ENCODE measurements around the gene DLGAP1. TPM values are rescaled to one million over a fixed set of nuclear protein-coding genes. Genes with fewer than 3 reads are reported as not detected.
A peak's percentile ranks its signal among the peaks of the same experiment; 100 is the strongest.

The DLGAP1 gene
- total and polyA plus RNA-seq, 2 of the 8 experiments (the other 6 are each of a cell fraction or from before 2014, with no cell fraction given): 11.8 to 16.9 TPM

DNA sequence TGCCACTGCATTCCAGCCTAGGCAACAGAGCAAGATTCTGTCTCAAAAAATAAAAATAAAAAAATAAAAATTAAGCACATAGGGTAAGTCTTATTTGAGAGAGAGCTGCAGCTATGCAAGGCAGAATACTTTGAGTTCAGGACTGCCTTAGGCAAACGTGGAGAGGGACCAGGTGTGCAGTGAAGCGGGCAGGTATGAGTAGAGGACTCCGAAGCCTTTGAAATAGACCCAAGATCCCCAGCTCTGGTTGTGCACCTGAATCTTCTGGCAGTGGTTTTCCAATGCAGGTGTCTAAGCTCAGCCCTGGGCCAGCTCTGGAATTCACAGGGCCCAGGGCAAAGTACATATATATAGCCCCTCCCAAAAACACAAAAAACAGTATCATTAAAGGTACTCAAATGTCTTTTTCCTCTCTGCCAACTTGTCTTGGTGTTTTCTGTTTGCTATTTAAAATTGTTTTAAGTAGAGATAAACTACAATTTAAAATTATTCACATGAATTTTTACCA, 983.9 kb downstream of the DLGAP1 start:
- H2BK15ac ChIP-seq (ENCODE audit: low read length): no peak overlapping the region
- no peak overlapping the region for H4K8ac ChIP-seq (ENCODE audit: extremely low read depth, insufficient read depth, low read length)
- H2BK5ac ChIP-seq (ENCODE audit: low read depth, low read length): no peak overlapping the region
- H2AK5ac ChIP-seq (ENCODE audit: low read depth, low read length): no peak overlapping the region
- peaks cover 6 to 18% (median 7%) of the 10 kb centered on the region in 4 experiments; a peak in 6 of 7 replicates for H3K4me1 ChIP-seq (replicated peaks in 1 of 4; ENCODE audit: control insufficient read depth in 3 of 4, insufficient read depth in 4 of 4, low read length in 3 of 4)
- no peaks in the 10 kb centered on the region for H3K9me3 ChIP-seq (ENCODE audit: insufficient read depth in 2 of 2, low read depth in 1 of 2, low read length in 1 of 2)
- peak overlapping the region; percentile 35; the same call in 1 of the 2 replicates for H2BK20ac ChIP-seq (ENCODE audit: low read length)
- no peak overlapping the region for H4K91ac ChIP-seq (replicated peaks; ENCODE audit: insufficient read length, low read length)
- H3K14ac ChIP-seq (ENCODE audit: insufficient read length): no peak overlapping the region
- ChIA-PET POLR2A (ENCODE audit: partially characterized antibody) (interaction anchor here (0.8 to 1.4 kb wide), 3 partner anchors 8 to 114 kb away, joined by 3 to 6 read pairs (median 4); no protein-coding TSS in a partner anchor), CTCF (ENCODE audit: partially characterized antibody) (interaction anchor here (0.8 to 1.7 kb wide), 9 partner anchors 9 to 239 kb away, joined by 3 to 8 read pairs (median 6); no protein-coding TSS in a partner anchor)
- DNase-seq (ENCODE audit: low read depth in 1 of 2, low spot score in 2 of 2): no peak
- 0 out of 2 replicates have a peak, but pooled peaks cover 2% of the 10 kb centered on the region for H3K23me2 ChIP-seq (ENCODE audit: low read depth, low read length)
- H4K20me1 ChIP-seq (replicated peaks in 1 of 2; ENCODE audit: control insufficient read depth in 1 of 2, insufficient read depth in 2 of 2, low read length in 2 of 2): no peaks in the 10 kb centered on the region
- H3K27ac ChIP-seq (ENCODE audit: low read depth, low read length): no peak overlapping the region
- no peak overlapping the region for H2BK12ac ChIP-seq (ENCODE audit: low read depth, low read length)
- no peaks in the 10 kb centered on the region for H3K36me3 ChIP-seq (ENCODE audit: control insufficient read depth in 2 of 4, insufficient read depth in 4 of 4, low read length in 3 of 4)
- no peak overlapping the region for H3K4me3 ChIP-seq (ENCODE audit: extremely low read depth in 1 of 4, insufficient read depth in 2 of 4, low read depth in 3 of 4, low read length in 4 of 4)
- no peaks in the 10 kb centered on the region for H3K27me3 ChIP-seq (replicated peaks in 1 of 4; ENCODE audit: control insufficient read depth in 3 of 4, extremely low read depth in 1 of 4, insufficient read depth in 3 of 4, low read length in 3 of 4)
- no peaks in the 10 kb centered on the region for H3K79me1 ChIP-seq (ENCODE audit: low read depth, low read length)
- H3K79me2 ChIP-seq (ENCODE audit: control insufficient read depth in 1 of 2, insufficient read depth in 2 of 2, low read length in 2 of 2): no peaks in the 10 kb centered on the region
- no peak overlapping the region for H3K56ac ChIP-seq (replicated peaks; ENCODE audit: insufficient read length, low read depth, low read length)
- H3K4me2 ChIP-seq (ENCODE audit: insufficient read depth in 1 of 2, low read depth in 2 of 2, low read length in 2 of 2): no peak overlapping the region
- H3K4ac ChIP-seq (replicated peaks; ENCODE audit: insufficient read length, low read depth, low read length): no peak overlapping the region
- H4K5ac ChIP-seq (ENCODE audit: insufficient read length, low read depth, low read length): no peak overlapping the region
- H3K9ac ChIP-seq (replicated peaks in 1 of 4; ENCODE audit: extremely low read depth in 1 of 4, low read depth in 3 of 4, low read length in 3 of 4): no peak overlapping the region
- H3K18ac ChIP-seq (ENCODE audit: extremely low read depth, low read length): no peak overlapping the region
- no peak overlapping the region for H2AFZ ChIP-seq (ENCODE audit: low read length)
- H3K23ac ChIP-seq (ENCODE audit: insufficient read length): no peak overlapping the region
- no peak overlapping the region for H2BK120ac ChIP-seq (replicated peaks; ENCODE audit: low read depth, low read length)
- 90% methylated on average over 3 of the region's 3 CpGs; no CpG with 5 or more reads in 1 of the 2 experiments for WGBS, 2 experiments (ENCODE audit: extremely low coverage in 1 of 2, insufficient coverage in 1 of 2, insufficient read length in 1 of 2, insufficient replicate concordance in 2 of 2, low coverage in 1 of 2, low lambda C conversion rate in 2 of 2, missing lambda C conversion rate in 1 of 2)
- FAIRE-seq: no peak
- TF ChIP-seq SP1 (IDR thresholded peaks at IDR 0.05; ENCODE audit: low read depth, low read length) (no peak), POLR2A (IDR thresholded peaks at IDR 0.05; ENCODE audit: control extremely low read depth in 1 of 2, low read depth in 2 of 2, low read length in 2 of 2) (no peak), KDM5A (IDR thresholded peaks at IDR 0.05; ENCODE audit: low read length) (no peak), HDAC6 (IDR thresholded peaks at IDR 0.05; ENCODE audit: low read depth, low read length) (no peak), MAFK (IDR thresholded peaks at IDR 0.05; ENCODE audit: low read depth, low read length) (no peak), TEAD4 (IDR thresholded peaks at IDR 0.05; ENCODE audit: low read depth, low read length) (no peak), CBX8 (IDR thresholded peaks at IDR 0.05; ENCODE audit: borderline replicate concordance, low read depth, low read length) (no peak), RBBP5 (IDR thresholded peaks at IDR 0.05; ENCODE audit: borderline replicate concordance, low read depth, low read length) (no peak), EZH2 (IDR thresholded peaks at IDR 0.05; ENCODE audit: low read depth, low read length, severe bottlenecking) (no peak), SP2 (IDR thresholded peaks at IDR 0.05; ENCODE audit: low read length) (no peak), CBX5 (IDR thresholded peaks at IDR 0.05; ENCODE audit: low read depth, low read length) (no peak), CEBPB (IDR thresholded peaks at IDR 0.05; ENCODE audit: low read depth, low read length) (no peak), TCF12 (IDR thresholded peaks at IDR 0.05; ENCODE audit: low read depth, low read length) (no peak), RXRA (IDR thresholded peaks at IDR 0.05; ENCODE audit: insufficient read depth, low read depth, low read length) (no peak)
- TF ChIP-seq, protein P1, sequence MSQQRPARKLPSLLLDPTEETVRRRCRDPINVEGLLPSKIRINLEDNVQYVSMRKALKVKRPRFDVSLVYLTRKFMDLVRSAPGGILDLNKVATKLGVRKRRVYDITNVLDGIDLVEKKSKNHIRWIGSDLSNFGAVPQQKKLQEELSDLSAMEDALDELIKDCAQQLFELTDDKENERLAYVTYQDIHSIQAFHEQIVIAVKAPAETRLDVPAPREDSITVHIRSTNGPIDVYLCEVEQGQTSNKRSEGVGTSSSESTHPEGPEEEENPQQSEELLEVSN (IDR thresholded peaks at IDR 0.05): no peak
